Measurements from ENCODE around the gene IGSF8.
"Not testable (repeated sequence)": the region's sequence is repeated elsewhere in the genome, so short reads cannot be mapped to it uniquely, and the experiment has no call there.

IGSF8 gene

GRCh38 chr1:160125746-160126145 is 27.3 kb upstream of the IGSF8 start:
- no peak for DNase-seq

GRCh38 chr1:160124705-160125478 is 26.5 kb upstream of the IGSF8 start:
- no peak for DNase-seq

GRCh38 chr1:160123726-160124125 is 25.3 kb upstream of the IGSF8 start:
- no peak for DNase-seq

- no peak for DNase-seq
Observed at GRCh38 chr1:160122978-160123495, 24.6 kb upstream of the IGSF8 start.

GRCh38 chr1:160121388-160121787 is 23.0 kb upstream of the IGSF8 start:
- DNase-seq, result no peak

- no peak for DNase-seq
Observed at GRCh38 chr1:160120797-160121196, 22.4 kb upstream of the IGSF8 start.

DNA sequence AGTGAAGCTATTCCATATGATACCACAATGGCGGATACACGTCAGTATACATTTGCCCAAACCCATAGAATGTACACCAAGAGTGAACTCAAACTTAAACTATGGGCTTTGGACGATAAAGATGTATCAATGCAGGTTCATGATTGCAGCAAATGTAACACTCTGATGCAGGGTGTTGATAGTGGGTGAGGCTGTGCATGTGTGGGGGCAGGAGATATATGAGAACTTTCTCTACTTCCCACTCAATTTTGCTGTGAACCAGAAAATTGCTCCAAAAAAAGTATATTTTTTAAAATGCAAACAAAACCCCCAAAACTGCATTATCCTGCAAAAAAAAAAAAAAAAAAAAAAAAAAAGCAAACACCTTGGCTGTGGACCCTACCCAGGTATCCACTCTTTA is 20.5 kb upstream of the IGSF8 start:
- no peak for DNase-seq

GRCh38 chr1:160117709-160118183 is 19.3 kb upstream of the IGSF8 start:
- DNase-seq, result no peak

- no peak for DNase-seq
Observed at GRCh38 chr1:160117300-160117699, 18.9 kb upstream of the IGSF8 start.

DNA sequence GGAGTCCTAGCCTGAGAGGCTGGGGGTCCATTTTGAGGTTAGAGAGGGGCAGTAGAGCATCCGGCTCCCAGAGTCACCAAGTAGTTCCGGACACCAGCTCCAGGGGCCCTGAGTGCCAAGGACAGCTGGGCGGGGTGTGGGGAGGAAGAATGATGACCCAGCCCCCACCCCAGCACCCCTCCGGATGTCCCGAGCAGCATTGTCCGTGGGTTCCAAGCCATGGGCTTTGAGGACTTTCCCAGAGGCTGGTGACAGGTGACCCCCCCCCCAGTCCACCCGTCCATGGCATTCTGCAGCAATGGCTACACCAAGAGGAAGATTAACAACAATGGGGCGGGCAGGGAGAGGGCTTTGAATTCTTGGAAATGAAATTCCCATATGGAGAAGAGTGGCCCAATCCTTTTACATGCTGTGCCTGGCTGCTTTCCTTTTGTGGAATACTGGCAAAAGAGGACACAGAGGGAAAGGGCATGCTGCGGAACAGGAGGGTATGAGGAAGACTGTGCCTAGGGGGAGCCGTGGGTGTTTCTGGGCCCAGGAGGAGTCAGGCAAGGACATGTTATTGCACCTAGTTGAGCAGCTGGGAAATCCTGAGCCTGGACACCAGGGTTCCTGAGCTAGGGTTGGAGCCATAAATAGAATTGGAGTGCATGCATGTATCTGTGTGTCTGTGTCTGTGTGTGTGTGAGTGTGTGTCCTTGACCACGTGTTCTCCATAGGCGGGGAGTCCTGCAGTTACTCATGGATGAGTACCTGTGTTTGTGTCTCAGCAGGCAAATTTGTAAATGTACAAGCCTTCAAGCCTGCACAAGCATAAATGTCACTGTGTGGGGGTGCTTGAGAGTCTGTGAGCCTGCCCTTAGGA is 18.1 kb upstream of the IGSF8 start:
- no peak for DNase-seq

- no peak for DNase-seq
Observed at GRCh38 chr1:160115545-160116282, 17.3 kb upstream of the IGSF8 start, which contains the start of gene ATP1A2. Gene ATP1A2, plus strand, starts transcription at chr1:160115759. Its CDS starts 103 bp downstream, at chr1:160115862.

DNA sequence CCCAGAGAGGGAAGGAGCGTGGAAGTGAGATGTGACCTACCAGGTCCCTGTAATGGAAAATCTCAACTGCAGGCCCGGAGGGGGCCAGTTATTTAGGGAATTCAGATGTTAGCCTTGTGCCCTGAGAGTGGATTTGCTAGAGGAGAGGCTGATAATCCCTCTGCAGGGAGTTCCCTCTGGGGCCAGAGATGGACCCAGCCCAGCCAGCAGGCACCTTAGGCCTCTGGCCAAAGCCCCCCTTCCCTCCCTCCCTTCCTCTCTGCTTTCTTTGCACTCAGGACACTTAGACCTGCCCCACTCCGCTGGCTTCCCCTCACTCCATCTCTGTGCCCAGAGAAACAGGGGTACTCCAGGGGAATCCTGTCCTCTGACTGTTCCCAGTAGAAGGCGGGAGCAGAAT is 15.7 kb upstream of the IGSF8 start:
- no peak for DNase-seq

- no peak for DNase-seq
Observed at GRCh38 chr1:160113407-160113806, 15.0 kb upstream of the IGSF8 start.

GRCh38 chr1:160112357-160112756 is 13.9 kb upstream of the IGSF8 start:
- DNase-seq, result no peak

GRCh38 chr1:160111462-160111861 is 13.0 kb upstream of the IGSF8 start:
- not testable (repeated sequence) for DNase-seq

- no peak for DNase-seq
Observed at GRCh38 chr1:160109686-160110085, 11.3 kb upstream of the IGSF8 start.

- DNase-seq, result peak; percentile 31 to 42
Observed at GRCh38 chr1:160108888-160109662, 10.7 kb upstream of the IGSF8 start.

DNA sequence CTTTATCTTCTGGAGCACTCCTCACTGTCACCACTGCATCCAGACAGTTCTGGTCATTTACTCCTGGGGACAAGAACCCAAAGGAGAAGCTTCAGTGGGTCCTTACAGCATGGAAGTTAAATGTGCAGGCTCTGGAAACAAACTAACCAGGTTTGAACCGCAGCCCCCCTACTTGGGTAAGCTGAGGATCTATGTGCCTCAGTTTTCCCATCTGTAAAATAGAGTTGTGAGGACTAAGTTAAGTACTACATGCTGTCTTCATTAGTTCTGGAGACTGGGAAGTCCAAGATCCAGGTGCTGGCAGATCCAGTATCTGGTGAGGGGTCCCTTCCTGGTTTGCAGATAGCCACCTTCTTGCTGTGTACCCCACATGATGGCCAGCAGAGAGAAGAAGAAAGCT is 9.1 kb upstream of the IGSF8 start:
- no peak for DNase-seq

DNA sequence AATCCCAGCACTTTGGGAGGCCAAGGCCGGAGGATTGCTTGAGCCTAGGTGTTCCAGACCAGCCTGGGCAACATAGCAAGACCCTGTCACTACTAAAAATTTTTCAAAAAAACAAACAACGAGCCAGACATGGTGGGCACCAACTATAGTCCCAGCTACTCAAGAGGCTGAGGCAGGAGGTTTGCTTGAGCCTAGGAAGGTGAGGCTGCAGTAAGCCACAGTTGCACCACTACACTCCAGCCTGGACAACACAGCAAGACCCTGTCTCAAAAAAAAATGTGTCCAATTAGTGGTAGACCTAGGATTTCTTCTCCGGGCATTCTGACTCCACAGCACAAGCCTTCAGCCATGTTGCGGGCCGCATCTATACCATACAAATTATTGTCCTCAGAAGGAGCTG is 6.7 kb upstream of the IGSF8 start:
- DNase-seq, result no peak

GRCh38 chr1:160104486-160104885 is 6.1 kb upstream of the IGSF8 start:
- DNase-seq, result peak; percentile 29 to 44

DNA sequence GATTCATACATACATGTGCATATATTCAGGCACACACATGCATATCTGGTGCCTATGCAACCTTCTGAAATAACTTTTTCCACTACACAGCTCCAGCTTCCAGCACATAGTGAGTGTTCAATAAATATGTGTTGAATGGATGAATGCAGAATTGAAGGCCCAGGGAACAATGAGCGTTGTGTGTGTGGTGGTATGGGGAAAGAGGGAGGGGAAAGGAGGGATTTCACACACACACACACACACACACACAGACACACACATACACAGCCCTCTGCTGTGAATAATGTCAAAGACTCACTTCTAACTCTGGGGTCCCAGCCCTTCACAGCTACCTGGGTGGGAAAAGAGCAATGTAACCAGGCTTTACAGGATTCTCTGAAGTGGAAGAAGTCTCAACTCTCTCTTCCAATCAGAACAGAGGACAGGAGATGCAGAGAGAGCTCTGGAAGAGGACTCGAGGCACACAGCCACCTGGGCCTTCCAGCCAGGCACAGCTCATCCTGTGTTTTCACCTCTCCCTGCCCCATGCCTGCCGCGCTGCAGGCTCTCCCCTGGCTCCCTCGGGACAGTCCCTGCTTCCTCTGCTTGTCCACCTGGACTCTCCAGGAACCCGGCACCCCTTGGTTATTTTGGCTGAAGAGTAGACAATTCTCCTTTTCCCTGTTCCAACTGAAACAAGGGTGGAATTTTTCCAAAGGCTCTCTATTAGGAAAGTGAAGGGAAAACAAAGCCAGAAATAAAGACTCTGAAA is 5.4 kb upstream of the IGSF8 start:
- no peak for DNase-seq

All from AML-193 (cell line).